ES-I3 (cell line): ENCODE measurements around the gene GULP1.
"Not testable (repeated sequence)": the region's sequence is repeated elsewhere in the genome, so short reads cannot be mapped to it uniquely, and the experiment has no call there.

ENCODE experiments used
- H3K36me3 ChIP-seq: 2 replicates; pipeline ENCODE4 v1.6.1; 2013; ENCODE audit warnings: mild to moderate bottlenecking, low read length, control low read depth, moderate library complexity; ENCODE audit not compliant: insufficient read depth
- H3K4me1 ChIP-seq: 2 replicates; pipeline ENCODE4 v1.6.1; 2013; ENCODE audit warnings: mild to moderate bottlenecking, control low read depth, low read length; ENCODE audit not compliant: insufficient read depth
- H3K9ac ChIP-seq: 2 replicates; pipeline ENCODE4 v1.6.1; 2013; ENCODE audit warnings: low read depth, mild to moderate bottlenecking, low read length, moderate library complexity
- H3K9me3 ChIP-seq: 2 replicates; pipeline ENCODE4 v1.6.1; 2013; ENCODE audit warnings: mild to moderate bottlenecking, low read length, moderate library complexity; ENCODE audit not compliant: control insufficient read depth, insufficient read depth

Gene GULP1

DNA sequence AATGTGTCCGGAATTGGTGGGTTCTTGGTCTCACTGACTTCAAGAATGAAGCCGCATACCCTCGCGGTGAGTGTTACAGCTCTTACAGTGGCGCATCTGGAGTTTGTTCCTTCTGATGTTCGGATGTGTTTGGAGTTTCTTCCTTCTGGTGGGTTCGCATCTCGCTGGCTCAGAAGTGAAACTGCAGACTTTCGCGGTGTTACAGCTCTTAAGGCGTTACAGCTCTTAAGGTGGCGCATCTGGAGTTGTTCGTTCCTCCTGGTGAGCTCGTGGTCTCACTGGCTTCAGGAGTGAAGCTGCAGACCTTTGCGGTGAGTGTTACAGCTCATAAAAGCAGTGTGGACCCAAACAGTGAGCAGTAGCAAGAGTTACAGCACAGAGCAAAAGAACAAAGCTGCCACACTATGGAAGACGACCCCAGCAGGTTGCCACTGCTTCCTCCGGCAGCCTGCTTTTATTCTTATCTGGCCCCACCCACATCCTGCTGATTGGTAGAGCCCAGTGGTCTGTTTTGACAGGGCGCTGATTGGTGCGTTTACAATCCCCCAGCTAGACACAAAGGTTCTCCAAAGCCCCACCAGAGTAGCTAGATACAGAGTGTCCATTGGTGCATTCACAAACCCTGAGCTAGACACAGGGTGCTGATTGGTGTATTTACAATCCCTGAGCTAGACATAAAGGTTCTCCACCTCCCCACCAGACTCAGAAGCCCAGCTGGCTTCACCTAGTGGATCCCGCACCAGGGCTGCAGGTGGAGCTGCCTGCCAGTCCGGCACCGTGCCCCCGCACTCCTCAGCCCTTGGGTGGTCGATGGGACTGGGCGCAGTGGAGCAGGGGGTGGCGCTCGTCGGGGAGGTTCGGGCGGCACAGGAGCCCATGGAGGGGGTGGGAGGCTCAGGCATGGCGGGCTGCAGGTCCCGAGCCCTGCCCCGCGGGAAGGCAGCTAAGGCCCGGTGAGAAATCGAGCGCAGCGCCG lies 314.2 kb downstream of the GULP1 start:
- not testable (repeated sequence) for H3K36me3 ChIP-seq, H3K9me3 ChIP-seq, H3K9ac ChIP-seq

GRCh38 chr2:188606596-188606995 lies 314.9 kb downstream of the GULP1 start:
- H3K9me3 ChIP-seq, H3K9ac ChIP-seq, H3K36me3 ChIP-seq, H3K4me1 ChIP-seq: not testable (repeated sequence)

More for the DNA sequence above, 314.2 kb downstream of the GULP1 start:
- H3K4me1 ChIP-seq, result not testable (repeated sequence)

DNA sequence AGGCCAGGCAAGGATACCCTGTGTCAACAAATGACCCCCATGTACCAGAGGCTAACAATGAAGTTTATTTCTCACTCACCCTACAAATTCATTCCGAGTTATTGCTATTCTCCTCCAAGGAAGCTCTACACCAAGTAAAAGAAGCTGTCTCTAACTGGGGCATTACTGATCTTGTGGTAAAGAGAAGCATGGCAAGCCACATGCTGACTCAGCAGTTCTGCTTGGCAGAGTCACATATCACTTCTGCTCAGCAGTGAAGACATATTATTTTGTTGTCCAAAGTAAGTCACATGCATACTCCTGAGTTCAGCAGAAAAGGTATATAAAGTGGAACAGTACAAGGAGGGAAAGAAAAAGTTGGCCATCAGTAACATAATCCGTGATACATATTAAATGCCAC lies 315.8 kb downstream of the GULP1 start:
- H3K9me3 ChIP-seq, result no peaks in the 10 kb centered on the region; the same call in none of the 2 replicates
- no peaks in the 10 kb centered on the region for H3K36me3 ChIP-seq
- H3K4me1 ChIP-seq, result no peaks in the 10 kb centered on the region
- H3K9ac ChIP-seq, result no peak overlapping the region

- Histone ChIP-seq H3K36me3 (no peaks in the 10 kb centered on the region), H3K9ac (no peak overlapping the region), H3K9me3 (no peaks in the 10 kb centered on the region; the same call in none of the 2 replicates), H3K4me1 (no peaks in the 10 kb centered on the region)
Observed at GRCh38 chr2:188609321-188610049, 317.8 kb downstream of the GULP1 start.

DNA sequence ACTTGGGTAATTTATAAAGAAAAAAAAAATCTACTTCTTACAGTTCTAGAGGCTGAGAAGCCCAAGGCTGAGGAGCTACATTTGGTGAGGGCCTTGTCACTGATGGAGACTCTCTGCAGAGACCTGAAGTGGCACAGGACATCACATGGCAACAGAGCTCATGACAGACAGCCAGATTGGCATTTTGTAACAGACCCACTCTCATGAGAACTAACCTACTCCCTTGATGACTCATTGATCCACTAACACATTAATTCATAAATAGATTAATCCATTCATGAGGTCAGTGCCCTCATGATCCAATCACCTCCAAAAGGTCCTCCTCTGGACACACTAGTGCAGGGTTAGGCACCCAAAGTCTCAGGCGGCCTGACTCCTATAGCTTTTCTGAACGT lies 318.4 kb downstream of the GULP1 start:
- Histone ChIP-seq H3K4me1 (no peaks in the 10 kb centered on the region), H3K9ac (no peak overlapping the region), H3K9me3 (no peaks in the 10 kb centered on the region; the same call in none of the 2 replicates), H3K36me3 (no peaks in the 10 kb centered on the region)

- no peak overlapping the region for H3K9ac ChIP-seq
- no peaks in the 10 kb centered on the region for H3K4me1 ChIP-seq
- no peaks in the 10 kb centered on the region; the same call in 1 of the 2 replicates for H3K9me3 ChIP-seq
- no peaks in the 10 kb centered on the region for H3K36me3 ChIP-seq
Observed at GRCh38 chr2:188610827-188611226, 319.2 kb downstream of the GULP1 start.

- Histone ChIP-seq H3K4me1 (no peaks in the 10 kb centered on the region), H3K9ac (no peak overlapping the region), H3K9me3 (no peaks in the 10 kb centered on the region), H3K36me3 (no peaks in the 10 kb centered on the region; the same call in 1 of the 2 replicates)
Observed at GRCh38 chr2:188619146-188619545, 327.5 kb downstream of the GULP1 start.

DNA sequence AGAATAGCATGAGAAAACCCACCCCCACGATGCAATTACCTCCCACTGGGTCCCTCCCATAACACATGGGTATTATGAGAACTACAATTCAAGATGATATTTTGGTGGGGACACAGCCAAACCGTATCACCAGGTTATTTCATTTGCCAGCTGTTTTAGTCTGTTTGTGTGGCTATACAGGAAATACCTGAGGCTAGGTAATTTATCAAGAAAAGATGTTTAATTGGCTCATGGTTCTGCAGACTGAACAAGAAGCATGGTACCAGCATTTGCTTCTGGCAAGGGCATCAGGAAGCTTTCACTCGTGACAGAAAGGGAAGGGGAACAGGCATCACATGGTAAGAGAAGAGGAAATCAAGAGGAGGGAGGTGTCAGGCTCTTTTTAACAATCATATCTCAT lies 329.2 kb downstream of the GULP1 start:
- no peaks in the 10 kb centered on the region for H3K9me3 ChIP-seq
- no peak overlapping the region for H3K9ac ChIP-seq

GRCh38 chr2:188622601-188623260 lies 331.1 kb downstream of the GULP1 start:
- H3K36me3 ChIP-seq, result no peaks in the 10 kb centered on the region; the same call in 1 of the 2 replicates
- H3K9ac ChIP-seq, result no peak overlapping the region
- H3K4me1 ChIP-seq, result no peaks in the 10 kb centered on the region
- no peaks in the 10 kb centered on the region for H3K9me3 ChIP-seq

More for the DNA sequence above, 329.2 kb downstream of the GULP1 start:
- Histone ChIP-seq H3K4me1 (no peaks in the 10 kb centered on the region), H3K36me3 (no peaks in the 10 kb centered on the region; the same call in 1 of the 2 replicates)

DNA sequence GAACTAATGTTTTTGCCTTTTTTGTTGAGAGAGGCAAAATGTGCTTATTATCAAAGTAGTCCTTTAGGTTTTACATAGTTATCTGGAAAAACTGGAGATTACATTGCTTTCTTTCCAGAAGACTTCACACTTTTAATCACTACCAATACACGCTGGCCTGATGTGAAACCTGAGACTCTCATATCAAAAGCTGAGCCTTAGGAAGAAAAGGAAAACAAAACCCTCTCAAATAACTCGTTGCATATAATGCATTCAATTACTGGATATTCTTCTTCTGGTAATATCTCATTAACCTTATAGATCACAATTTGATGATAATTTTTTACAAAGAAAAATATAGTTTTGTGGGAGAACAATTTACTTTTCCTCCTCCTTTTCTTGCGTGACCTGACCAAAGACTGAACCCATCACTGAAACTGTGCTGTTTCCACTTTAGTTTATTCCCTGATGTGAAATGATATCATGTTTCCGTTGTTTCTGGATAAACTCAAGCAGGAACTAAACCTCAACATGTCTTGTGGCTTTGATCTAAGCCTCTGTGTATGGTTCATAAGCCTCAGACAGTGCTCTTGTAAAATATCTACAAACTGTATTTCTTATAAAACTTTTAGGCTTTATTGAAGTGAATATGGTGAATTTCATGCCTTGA lies 332.4 kb downstream of the GULP1 start:
- H3K9ac ChIP-seq, result no peak overlapping the region
- H3K4me1 ChIP-seq, result no peaks in the 10 kb centered on the region
- H3K9me3 ChIP-seq, result no peaks in the 10 kb centered on the region
- no peaks in the 10 kb centered on the region; the same call in 1 of the 2 replicates for H3K36me3 ChIP-seq

DNA sequence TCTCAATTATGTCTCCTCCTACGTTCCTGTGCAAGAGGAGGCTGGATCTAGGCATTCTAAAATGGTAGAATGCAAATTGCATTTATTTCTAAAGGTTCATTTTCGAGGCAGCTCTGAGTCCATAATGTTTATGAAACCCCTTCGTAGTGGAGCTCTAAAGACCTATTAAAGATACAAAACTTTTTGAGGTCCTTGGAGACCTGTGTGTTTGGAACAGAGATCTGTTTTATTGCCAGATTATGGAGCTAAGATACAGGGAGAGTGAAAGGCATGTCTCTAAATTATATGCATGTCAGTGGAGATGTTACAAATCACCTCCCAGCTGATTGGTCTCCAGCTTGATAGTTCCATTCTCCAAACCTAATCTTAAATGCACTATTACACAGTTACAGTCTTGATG lies 335.8 kb downstream of the GULP1 start:
- Histone ChIP-seq H3K9me3 (no peaks in the 10 kb centered on the region), H3K36me3 (0 out of 2 replicates have a peak, but pooled peaks cover 3% of the 10 kb centered on the region), H3K4me1 (no peaks in the 10 kb centered on the region), H3K9ac (no peak overlapping the region)

DNA sequence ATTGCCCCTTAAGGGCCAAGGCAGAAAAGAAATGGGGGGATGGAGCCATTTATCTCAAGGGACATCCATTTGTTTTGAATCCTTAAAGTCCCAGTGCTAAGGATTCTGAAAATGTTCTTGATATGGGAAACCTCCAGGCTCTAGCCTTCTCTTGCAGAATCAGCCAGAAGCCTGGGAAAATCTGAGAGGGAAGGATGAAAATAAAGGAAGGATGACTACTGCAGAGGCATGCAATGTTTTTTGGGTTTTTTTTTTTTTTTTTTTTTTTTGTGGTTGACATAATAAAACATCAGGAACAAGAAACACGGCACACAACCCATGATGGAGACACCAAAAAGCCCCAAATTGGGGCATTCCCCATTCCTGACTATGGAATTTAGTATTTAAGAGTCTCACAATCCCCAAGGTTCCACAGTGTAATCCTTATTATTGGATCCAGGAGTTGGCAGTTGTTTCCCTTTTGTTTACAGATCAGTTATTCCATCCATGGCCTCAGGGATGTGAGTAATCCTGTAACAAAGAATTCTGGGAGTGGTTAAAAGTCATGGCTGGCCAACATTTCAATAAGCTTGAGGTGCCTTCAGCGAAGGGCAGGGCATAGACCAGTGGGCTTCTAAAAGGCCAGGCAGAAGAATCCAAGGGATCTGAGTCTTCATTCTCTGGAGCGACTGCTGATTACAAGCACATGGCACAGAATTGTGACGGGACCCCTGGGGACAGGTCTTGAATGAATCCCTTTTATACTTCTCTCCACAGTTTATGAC lies 337.5 kb downstream of the GULP1 start:
- 0 out of 2 replicates have a peak, but pooled peaks cover 3% of the 10 kb centered on the region for H3K36me3 ChIP-seq
- no peak overlapping the region for H3K9ac ChIP-seq
- H3K4me1 ChIP-seq, result no peaks in the 10 kb centered on the region
- no peaks in the 10 kb centered on the region for H3K9me3 ChIP-seq

GRCh38 chr2:188629753-188630527 lies 338.3 kb downstream of the GULP1 start:
- no peak overlapping the region for H3K9ac ChIP-seq
- no peaks in the 10 kb centered on the region for H3K4me1 ChIP-seq
- H3K9me3 ChIP-seq, result no peaks in the 10 kb centered on the region
- H3K36me3 ChIP-seq, result 0 out of 2 replicates have a peak, but pooled peaks cover 3% of the 10 kb centered on the region
